NB4 (cell line): Measurements from ENCODE around the gene ACOD1.

ENCODE experiments used
- CTCF ChIP-seq: IDR thresholded peaks from one replicate; pipeline ENCODE4 v1.5.1; 2012; ENCODE audit warnings: low read depth, low read length
- MAX ChIP-seq: IDR thresholded peaks from 2 replicates; pipeline ENCODE4 v1.6.1; 2011; ENCODE audit warnings: low read depth, low read length
- POLR2A ChIP-seq: IDR thresholded peaks from 2 replicates; pipeline ENCODE4 v1.6.1; 2011; ENCODE audit warnings: mild to moderate bottlenecking; ENCODE audit not compliant: insufficient read length; ENCODE audit errors: extremely low read depth

- TF ChIP-seq CTCF (no peak), MAX (no peak), POLR2A (no peak)
Observed at GRCh38 chr13:76976929-76977328, 28.6 kb downstream of the ACOD1 start.
